HG03378 (cell line): Measurements from ENCODE around the gene CAPN8.
A peak's percentile ranks its signal among the peaks of the same experiment; 100 is the strongest.

Experiments
- ATAC-seq: cut with Tn5 transposase; IDR thresholded peaks from one replicate; pipeline ENCODE4 v1.9.1; 2021; ENCODE audit warnings: mild to moderate bottlenecking, moderate library complexity; ENCODE audit not compliant: unreplicated experiment

The CAPN8 gene

GRCh38 chr1:223702735-223703667, 37.5 kb upstream of the CAPN8 start:
- ATAC-seq, result no peak

GRCh38 chr1:223700942-223701637, 35.6 kb upstream of the CAPN8 start:
- no peak for ATAC-seq

GRCh38 chr1:223700388-223700918, 35.0 kb upstream of the CAPN8 start:
- ATAC-seq, result no peak

DNA sequence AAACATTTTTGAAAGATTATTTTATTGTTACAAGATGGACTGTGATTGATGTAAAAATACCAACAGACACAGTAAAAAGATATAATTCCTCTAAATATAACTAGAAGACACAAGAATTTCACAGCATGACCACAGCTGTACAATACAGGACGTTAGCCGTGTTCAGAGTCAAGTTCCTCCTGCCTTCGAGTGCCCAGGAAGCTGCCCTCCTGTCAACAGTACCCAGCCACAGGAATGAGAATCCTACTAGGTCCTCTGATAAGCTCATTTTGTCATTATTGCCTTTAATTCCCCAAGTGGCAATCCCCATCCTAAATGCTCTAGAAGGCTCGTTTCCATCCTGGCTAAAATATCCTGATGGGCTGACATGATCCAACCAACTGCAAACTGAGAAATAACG, 30.4 kb upstream of the CAPN8 start:
- ATAC-seq, result no peak

- ATAC-seq, result no peak
These were observed 29.6 kb upstream of the CAPN8 start for GRCh38 chr1:223695014-223695548.

- no peak for ATAC-seq
These were observed 25.6 kb upstream of the CAPN8 start for GRCh38 chr1:223691121-223691520.

GRCh38 chr1:223684488-223684792, 18.9 kb upstream of the CAPN8 start:
- no peak for ATAC-seq

DNA sequence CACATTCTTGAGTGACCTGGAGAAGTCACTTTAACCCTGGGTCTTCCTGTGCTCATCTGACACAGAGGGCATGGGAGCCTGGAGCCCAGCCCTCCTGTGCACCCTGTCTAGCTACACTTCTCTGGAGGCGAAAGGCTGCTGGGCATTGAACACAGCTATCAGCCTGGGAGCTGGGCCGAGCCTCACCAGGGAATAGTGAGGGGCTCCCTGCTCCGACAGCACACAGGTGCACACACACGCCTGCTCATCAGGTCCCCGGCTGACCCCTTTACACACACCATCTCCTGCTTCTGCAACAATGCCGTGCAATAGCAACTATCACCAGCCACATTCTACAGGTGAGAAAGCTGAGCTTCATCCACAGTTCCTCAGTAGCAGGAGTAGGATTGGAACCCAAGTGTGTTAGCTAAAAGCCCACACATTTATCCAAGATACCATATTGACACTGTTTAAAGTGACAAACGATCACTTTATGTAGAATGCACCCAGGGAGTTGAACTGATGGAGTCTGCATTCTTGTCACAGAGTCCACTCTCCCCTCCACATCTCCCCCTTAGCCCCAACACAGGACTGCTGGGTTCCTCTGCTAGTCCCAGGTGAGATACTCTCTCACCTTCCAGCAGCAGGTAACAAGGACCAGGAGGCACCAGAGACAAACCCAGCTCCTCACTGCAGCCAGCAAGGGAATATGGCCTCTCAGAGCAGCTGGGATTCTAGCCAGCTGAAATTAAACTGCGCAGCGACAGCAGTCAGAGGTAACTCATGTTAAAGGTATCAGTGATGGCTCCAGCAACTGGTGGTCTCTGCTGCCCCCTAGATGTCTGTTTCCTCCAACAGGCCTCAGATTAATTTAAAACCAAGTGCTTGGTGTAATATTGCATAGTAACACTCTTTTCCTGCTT, 18.3 kb upstream of the CAPN8 start:
- ATAC-seq, result no peak

- ATAC-seq, result no peak
These were observed 17.0 kb upstream of the CAPN8 start for GRCh38 chr1:223682502-223682901.

- ATAC-seq, result no peak
These were observed 14.7 kb upstream of the CAPN8 start for GRCh38 chr1:223680188-223680587.

GRCh38 chr1:223678841-223679240, 13.3 kb upstream of the CAPN8 start:
- no peak for ATAC-seq

- ATAC-seq, result no peak
These were observed 8.8 kb upstream of the CAPN8 start for GRCh38 chr1:223674119-223674890.

- no peak for ATAC-seq
These were observed 5.1 kb upstream of the CAPN8 start for GRCh38 chr1:223670458-223671159.

GRCh38 chr1:223669003-223669795, 3.7 kb upstream of the CAPN8 start:
- no peak for ATAC-seq

DNA sequence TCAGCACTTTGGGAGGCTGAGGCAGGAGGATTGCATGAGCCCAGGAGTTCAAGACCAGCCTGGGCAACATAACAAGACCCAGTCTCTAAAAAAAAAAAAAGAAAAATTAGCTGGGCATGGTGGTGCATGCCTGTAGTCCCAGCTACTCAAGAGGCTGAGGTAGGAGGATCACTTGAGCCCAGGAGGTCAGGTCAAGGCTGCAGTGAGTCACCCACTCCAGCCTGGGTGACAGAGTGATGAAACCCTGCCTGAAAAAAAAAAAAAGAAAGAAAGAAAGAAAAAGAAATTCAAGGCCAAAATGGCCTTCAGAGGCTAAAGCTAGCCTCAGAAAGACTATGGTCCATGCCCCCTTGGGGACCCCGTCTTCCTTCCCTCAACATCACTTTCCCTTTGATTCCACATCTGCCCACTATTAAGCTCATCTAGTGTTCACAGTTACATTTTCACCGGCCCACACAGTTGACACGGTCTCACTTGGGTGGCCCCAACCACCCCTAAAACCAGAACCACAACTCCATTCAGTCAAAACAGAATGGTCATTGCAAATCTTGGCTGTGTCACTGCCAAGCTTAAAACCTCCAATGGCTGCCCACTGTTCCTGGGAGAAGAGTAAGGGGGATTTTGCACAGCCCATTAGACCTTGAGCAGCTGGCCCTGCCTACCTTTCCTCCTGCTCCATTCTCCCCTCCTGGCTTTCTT, 2.1 kb upstream of the CAPN8 start:
- ATAC-seq, result peak; percentile 53

DNA sequence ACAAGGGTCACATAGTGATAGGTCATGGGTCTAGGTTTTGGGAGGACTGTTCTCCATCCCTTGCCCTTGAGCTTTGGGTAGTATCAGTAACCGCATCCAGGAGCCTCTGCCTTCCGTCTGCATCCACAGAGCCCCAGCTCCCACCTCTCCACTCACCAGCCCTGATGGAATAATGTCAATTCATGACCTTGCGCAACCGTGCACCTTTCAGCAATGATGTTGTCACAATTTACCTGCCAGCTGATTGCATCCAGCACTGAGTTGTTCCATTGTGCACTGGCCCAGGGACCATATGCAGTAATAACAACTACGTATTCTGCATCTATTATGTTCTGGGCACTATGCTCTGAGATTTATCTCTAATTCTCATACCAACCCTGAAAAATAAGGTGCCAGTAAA, 1.4 kb downstream of the CAPN8 start:
- no peak for ATAC-seq

GRCh38 chr1:223662943-223663342, 2.6 kb downstream of the CAPN8 start:
- ATAC-seq, result no peak

GRCh38 chr1:223659711-223660110, 5.8 kb downstream of the CAPN8 start:
- no peak for ATAC-seq
